Upper lobe of right lung (tissue), 1 donor: ENCODE data around the gene OTOP3. TPM values are rescaled to one million over a fixed set of nuclear protein-coding genes. Genes with fewer than 3 reads are reported as not detected.

Experiments used
- ATAC-seq: fragments of 200-7000 bp; cut with Tn5 transposase; one replicate; pipeline ENCODE4 v1.9.1; 2020; ENCODE audit warnings: mild to moderate bottlenecking, moderate library complexity
- DNase-seq: peaks from one replicate; pipeline ENCODE4 v3.0.0-alpha.2; 2020
- H3K27ac ChIP-seq: fragments of 200-600 bp; one replicate; pipeline ENCODE4 v1.8.0; 2022
- H3K27me3 ChIP-seq: fragments of 200-600 bp; one replicate; pipeline ENCODE4 v1.8.0; 2022; ENCODE audit warnings: mild to moderate bottlenecking
- H3K36me3 ChIP-seq: fragments of 200-600 bp; one replicate; pipeline ENCODE4 v1.8.0; 2022
- H3K4me1 ChIP-seq: fragments of 200-600 bp; one replicate; pipeline ENCODE4 v1.8.0; 2022
- H3K4me3 ChIP-seq: fragments of 200-600 bp; one replicate; pipeline ENCODE4 v1.8.0; 2022; ENCODE audit warnings: mild to moderate bottlenecking
- H3K9me3 ChIP-seq: fragments of 200-600 bp; one replicate; pipeline ENCODE4 v1.8.0; 2022
- CTCF ChIP-seq: fragments of 200-600 bp; IDR thresholded peaks from one replicate; pipeline ENCODE4 v1.8.0; 2022; ENCODE audit warnings: antibody characterized with exemption
- intact Hi-C: fragments of 100-400 bp; cut with DNase I; formaldehyde crosslinking; loops from one replicate; pipeline ENCODE4 v1.11.0; 2022
- total RNA-seq: library from RNA; stranded (reverse); fragmentation: NEBNext Ultra II Directional; extraction: Animal tissue kit (Norgen Biotek cat#: 25700); gene quantifications from one replicate; pipeline ENCODE4 v1.2.1, GENCODE V29; 2021
- donor health status: DM: no; HTN: yes; CAD: no; lungs with severe emphysema.

OTOP3 gene
- total RNA-seq, 1 donor from 2014 or later, result not detected

DNA sequence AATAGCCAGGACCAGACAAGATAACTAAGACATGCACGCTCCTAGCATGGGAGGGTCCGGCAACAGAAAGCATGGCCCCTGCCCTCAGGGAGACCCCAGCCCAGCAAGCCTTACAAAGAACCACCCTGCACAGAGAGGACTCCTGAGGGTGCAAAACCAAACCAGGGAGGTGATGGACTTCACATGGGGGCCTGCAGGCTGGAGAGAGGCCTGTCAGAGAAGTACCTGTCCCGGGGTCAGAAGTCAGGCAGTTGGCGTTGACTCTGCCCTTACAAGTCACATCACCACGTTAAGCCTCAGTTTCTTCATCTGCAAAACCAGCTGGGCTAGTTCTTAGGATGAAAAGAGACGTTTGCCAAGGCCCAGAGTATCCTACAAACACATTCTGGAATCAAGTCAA is 6.9 kb upstream of the OTOP3 start:
- ATAC-seq, result no peak
- Histone ChIP-seq H3K9me3 (no peaks in the 10 kb centered on the region), H3K4me3 (no peak overlapping the region), H3K27me3 (peaks cover 50% of the 10 kb centered on the region), H3K27ac (no peak overlapping the region), H3K4me1 (peaks cover 10% of the 10 kb centered on the region), H3K36me3 (no peaks in the 10 kb centered on the region)
- DNase-seq, result no peak
- intact Hi-C loops, result no loop called here
- no peak for TF ChIP-seq CTCF

GRCh38 chr17:74930535-74931036 is 5.1 kb upstream of the OTOP3 start:
- H3K4me1 ChIP-seq, result no peaks in the 10 kb centered on the region
- no peak for DNase-seq
- TF ChIP-seq CTCF, result no peak
- no peaks in the 10 kb centered on the region for H3K36me3 ChIP-seq
- H3K9me3 ChIP-seq, result no peaks in the 10 kb centered on the region
- H3K27me3 ChIP-seq, result peaks cover 46% of the 10 kb centered on the region
- peak; percentile 20 for ATAC-seq
- no peak overlapping the region for H3K4me3 ChIP-seq
- intact Hi-C loops, result no loop called here
- no peak overlapping the region for H3K27ac ChIP-seq

GRCh38 chr17:74935048-74935447 is 650 bp upstream of the OTOP3 start:
- no peak for ATAC-seq
- Histone ChIP-seq H3K9me3 (no peaks in the 10 kb centered on the region), H3K36me3 (no peaks in the 10 kb centered on the region), H3K27ac (no peak overlapping the region), H3K4me1 (no peaks in the 10 kb centered on the region), H3K4me3 (no peak overlapping the region), H3K27me3 (peaks cover 58% of the 10 kb centered on the region)
- DNase-seq, result no peak
- no peak for TF ChIP-seq CTCF
- intact Hi-C loops, result no loop called here

DNA sequence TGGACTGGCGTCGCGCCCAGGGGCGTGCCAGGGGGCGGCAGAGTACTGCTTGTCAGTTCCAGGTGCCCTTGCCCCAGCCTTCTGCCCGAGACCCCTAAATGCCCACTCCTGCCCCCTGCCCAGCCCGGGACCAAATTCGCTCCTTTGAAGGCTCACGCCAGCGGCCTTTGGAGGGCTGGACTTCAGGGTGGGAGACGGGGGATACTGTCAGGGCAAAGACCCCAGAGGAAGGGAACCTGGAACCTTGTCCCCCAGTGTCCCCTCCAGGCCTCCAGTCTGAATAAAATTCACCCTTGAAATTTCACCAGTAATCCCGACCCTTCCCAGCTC is 737 bp downstream of the OTOP3 start:
- Histone ChIP-seq H3K4me1 (no peaks in the 10 kb centered on the region), H3K27ac (no peak overlapping the region), H3K4me3 (no peak overlapping the region), H3K9me3 (no peaks in the 10 kb centered on the region), H3K36me3 (no peaks in the 10 kb centered on the region), H3K27me3 (peaks cover 68% of the 10 kb centered on the region)
- TF ChIP-seq CTCF, result no peak
- ATAC-seq (no peak), DNase-seq (no peak)
- intact Hi-C loops, result no loop called here

- Histone ChIP-seq H3K36me3 (no peaks in the 10 kb centered on the region), H3K9me3 (no peaks in the 10 kb centered on the region), H3K27me3 (peaks cover 75% of the 10 kb centered on the region), H3K4me3 (no peak overlapping the region), H3K4me1 (no peaks in the 10 kb centered on the region), H3K27ac (no peak overlapping the region)
- ATAC-seq (no peak), DNase-seq (no peak)
- no peak for TF ChIP-seq CTCF
- intact Hi-C loops, result no loop called here
These were observed 1.7 kb downstream of the OTOP3 start for GRCh38 chr17:74937064-74938051.
